Smooth muscle cell (in vitro differentiated cells): ENCODE data around the gene LPA. TPM values are rescaled to one million over a fixed set of nuclear protein-coding genes. Genes with fewer than 3 reads are reported as not detected.

ENCODE experiments used
- DNase-seq: peaks from one replicate; lab custom pipeline; 2025; ENCODE audit not compliant: unreplicated experiment; lab: John Stamatoyannopoulos, UW
- H2AFZ ChIP-seq: fragments of 200-600 bp; sonication (generic); 2 replicates; pipeline ENCODE4 v1.6.0; 2016; ENCODE audit warnings: antibody characterized with exemption, low read depth, mild to moderate bottlenecking
- H3F3A ChIP-seq: fragments of 200-600 bp; sonication (generic); 2 replicates; pipeline ENCODE4 v1.6.0; 2017; ENCODE audit warnings: antibody characterized with exemption, low read depth
- H3K27ac ChIP-seq: fragments of 200-600 bp; sonication (generic); 2 replicates; pipeline ENCODE4 v1.5.1; 2016; ENCODE audit warnings: low read depth, mild to moderate bottlenecking
- H3K27me3 ChIP-seq: fragments of 200-600 bp; sonication (generic); 2 replicates; pipeline ENCODE4 v1.6.1; 2016; ENCODE audit warnings: low read depth, mild to moderate bottlenecking
- H3K36me3 ChIP-seq: fragments of 200-600 bp; sonication (generic); 2 replicates; pipeline ENCODE4 v1.5.1; 2016; ENCODE audit warnings: low read depth
- H3K4me1 ChIP-seq: fragments of 200-600 bp; sonication (generic); 2 replicates; pipeline ENCODE4 v1.5.1; 2016; ENCODE audit warnings: low read depth
- H3K4me2 ChIP-seq: fragments of 200-600 bp; sonication (generic); 2 replicates; pipeline ENCODE4 v1.6.0; 2016; ENCODE audit warnings: mild to moderate bottlenecking
- H3K4me3 ChIP-seq: fragments of 200-600 bp; sonication (generic); 2 replicates; pipeline ENCODE4 v1.5.1; 2016; ENCODE audit warnings: mild to moderate bottlenecking
- H3K79me2 ChIP-seq: fragments of 200-600 bp; sonication (generic); 2 replicates; pipeline ENCODE4 v1.6.0; 2016; ENCODE audit warnings: low read depth, mild to moderate bottlenecking
- H3K9ac ChIP-seq: fragments of 200-600 bp; sonication (generic); 2 replicates; pipeline ENCODE4 v1.6.0; 2016; ENCODE audit warnings: low read depth
- H3K9me3 ChIP-seq: fragments of 200-600 bp; sonication (generic); replicated peaks from 2 replicates; pipeline ENCODE4 v1.5.1; 2016; ENCODE audit warnings: low read depth
- H4K20me1 ChIP-seq: fragments of 200-600 bp; sonication (generic); 2 replicates; pipeline ENCODE4 v1.6.0; 2016; ENCODE audit warnings: low read depth
- CTCF ChIP-seq: fragments of 200-600 bp; sonication (generic); IDR thresholded peaks from 2 replicates; pipeline ENCODE4 v1.5.1; 2017; ENCODE audit warnings: borderline replicate concordance, mild to moderate bottlenecking, antibody characterized with exemption; ENCODE audit not compliant: insufficient read depth, poor library complexity, severe bottlenecking
- WGBS: methylation state at CpG from one replicate; pipeline ENCODE4 v1.1.7; 2016; ENCODE audit warnings: low lambda C conversion rate; 5-methylcytosine and 5-hydroxymethylcytosine counted together
- polyA plus RNA-seq: library from polyadenylated mRNA; unstranded; fragments of >200 nt; fragmentation: Nextera tagmentation; extraction: Ambion mirVana; gene quantifications from 2 replicates; pipeline ENCODE4 v1.2.1, GENCODE V29; 2016
- total RNA-seq: library from RNA; depleted of rRNA; stranded (reverse); fragments of >200 nt; gene quantifications from 2 replicates; pipeline ENCODE4 v1.2.3, GENCODE V29; 2014

Gene LPA
- total and polyA plus RNA-seq, 2 experiments from 2014 or later = not detected

- no peak for DNase-seq
- H3K4me2 ChIP-seq = no peak overlapping the region
- H3K36me3 ChIP-seq = no peaks in the 10 kb centered on the region
- H3K9ac ChIP-seq = no peak overlapping the region
- no peaks in the 10 kb centered on the region for H3K9me3 ChIP-seq
- WGBS = 92% methylated on average over 11 of the region's 11 CpGs
- H3K4me1 ChIP-seq = no peaks in the 10 kb centered on the region
- no peak overlapping the region for H3K4me3 ChIP-seq
- no peak overlapping the region for H3K27ac ChIP-seq
- no peaks in the 10 kb centered on the region for H3F3A ChIP-seq
- H3K27me3 ChIP-seq = no peaks in the 10 kb centered on the region
- H3K79me2 ChIP-seq = no peaks in the 10 kb centered on the region
- H2AFZ ChIP-seq = no peak overlapping the region
- H4K20me1 ChIP-seq = no peaks in the 10 kb centered on the region
- TF ChIP-seq CTCF = no peak
These were observed 177.0 kb downstream of the LPA start for GRCh38 chr6:160487116-160487515.

Other genes starting within 250 kb of the LPA start
- not detected in 2 replicates for gene PLG, start 38.0 kb upstream of the LPA start, total RNA-seq
- 1.5 TPM in 2 replicates for gene PLG, start 38.0 kb upstream of the LPA start, polyA plus RNA-seq